Adipocyte (in vitro differentiated cells): ENCODE results near the gene PKDREJ.
"Not testable (repeated sequence)": the region's sequence is repeated elsewhere in the genome, so short reads cannot be mapped to it uniquely, and the experiment has no call there.

ENCODE experiments used
- DNase-seq: peaks from one replicate; pipeline ENCODE4 v3.0.0-alpha.2; 2015; ENCODE audit warnings: low read depth
- H3K27me3 ChIP-seq: replicated peaks from 2 replicates; pipeline ENCODE4 v1.7.0; 2013; ENCODE audit warnings: mild to moderate bottlenecking, low read length, moderate library complexity; ENCODE audit not compliant: control insufficient read depth, insufficient read depth
- H3K36me3 ChIP-seq: 2 replicates; pipeline ENCODE4 v1.7.0; 2013; ENCODE audit warnings: low read length, mild to moderate bottlenecking, moderate library complexity; ENCODE audit not compliant: control insufficient read depth, insufficient read depth, severe bottlenecking
- H3K4me1 ChIP-seq: 2 replicates; pipeline ENCODE4 v1.7.0; 2013; ENCODE audit warnings: mild to moderate bottlenecking, low read length, moderate library complexity; ENCODE audit not compliant: control insufficient read depth, insufficient read depth
- H3K4me3 ChIP-seq: 2 replicates; pipeline ENCODE4 v1.7.0; 2013; ENCODE audit warnings: mild to moderate bottlenecking, low read length, moderate library complexity
- H3K9ac ChIP-seq: 2 replicates; pipeline ENCODE4 v1.7.0; 2013; ENCODE audit warnings: mild to moderate bottlenecking, low read length, moderate library complexity
- H3K9me3 ChIP-seq: 2 replicates; pipeline ENCODE4 v1.7.0; 2013; ENCODE audit warnings: mild to moderate bottlenecking, low read length, moderate library complexity; ENCODE audit not compliant: control insufficient read depth

The PKDREJ gene

DNA sequence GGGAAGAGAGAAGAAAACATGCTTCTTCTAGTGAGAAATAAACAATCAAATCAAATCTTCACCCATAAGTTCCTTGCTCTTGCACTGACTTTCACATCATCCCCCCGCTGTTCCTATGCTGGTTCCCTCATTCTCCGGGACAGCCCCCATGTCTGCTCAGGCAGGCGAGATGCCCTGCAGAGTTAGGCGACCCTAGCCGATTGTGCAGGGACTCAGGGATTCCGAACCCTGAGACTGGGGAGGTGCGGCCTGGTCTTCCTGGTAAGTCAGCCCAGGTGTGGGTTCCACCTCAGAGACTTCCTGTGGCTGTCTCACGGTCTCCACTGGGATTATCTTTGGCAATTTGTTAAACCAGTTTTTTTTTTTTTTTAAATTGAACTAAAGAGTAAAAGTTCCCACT, 11.2 kb upstream of the PKDREJ start:
- peaks cover 77% of the 10 kb centered on the region for H3K36me3 ChIP-seq

DNA sequence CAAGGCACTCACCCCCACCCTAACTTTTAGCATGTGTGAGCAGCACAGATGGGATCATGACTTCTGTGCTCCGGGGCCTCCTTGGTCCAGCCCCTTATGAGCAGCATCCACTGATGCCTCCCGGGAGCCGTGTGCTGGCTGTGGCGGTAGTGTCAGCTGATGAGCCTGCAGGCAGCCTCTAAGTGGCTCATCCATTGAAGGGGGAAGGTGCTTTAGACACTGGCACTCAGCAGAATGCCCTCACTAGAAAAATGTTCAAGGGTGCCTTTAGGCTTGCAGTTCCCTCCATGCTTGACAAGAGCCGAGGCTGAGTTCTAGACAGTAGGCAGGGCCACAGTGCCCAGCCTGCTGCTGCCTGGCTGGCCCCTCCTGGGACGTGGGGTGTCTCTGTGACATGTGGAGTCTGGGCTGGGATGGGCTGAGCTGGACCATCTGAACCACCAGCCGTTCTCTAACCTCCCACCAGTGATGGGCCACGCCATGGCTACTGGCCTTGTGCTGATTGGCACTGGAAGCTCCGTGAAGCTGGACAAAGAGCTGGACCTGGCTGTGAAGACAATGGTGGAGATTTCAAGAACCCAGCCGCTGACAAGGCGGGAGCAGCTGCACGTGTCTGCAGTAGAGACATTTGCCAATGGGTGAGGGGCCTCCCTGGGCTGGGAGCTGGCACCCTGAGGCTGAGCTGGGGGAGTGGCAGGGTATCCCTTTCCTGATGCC, 10.4 kb upstream of the PKDREJ start:
- Histone ChIP-seq H3K27me3 (no peaks in the 10 kb centered on the region), H3K9ac (no peak overlapping the region), H3K4me3 (no peak overlapping the region), H3K36me3 (peaks cover 71% of the 10 kb centered on the region), H3K4me1 (peaks cover 13% of the 10 kb centered on the region), H3K9me3 (no peaks in the 10 kb centered on the region)
- no peak for DNase-seq

More for the DNA sequence above, 11.2 kb upstream of the PKDREJ start:
- Histone ChIP-seq H3K27me3 (no peaks in the 10 kb centered on the region), H3K4me1 (peaks cover 6% of the 10 kb centered on the region), H3K9ac (no peak overlapping the region), H3K9me3 (no peaks in the 10 kb centered on the region), H3K4me3 (no peak overlapping the region)
- DNase-seq = no peak

DNA sequence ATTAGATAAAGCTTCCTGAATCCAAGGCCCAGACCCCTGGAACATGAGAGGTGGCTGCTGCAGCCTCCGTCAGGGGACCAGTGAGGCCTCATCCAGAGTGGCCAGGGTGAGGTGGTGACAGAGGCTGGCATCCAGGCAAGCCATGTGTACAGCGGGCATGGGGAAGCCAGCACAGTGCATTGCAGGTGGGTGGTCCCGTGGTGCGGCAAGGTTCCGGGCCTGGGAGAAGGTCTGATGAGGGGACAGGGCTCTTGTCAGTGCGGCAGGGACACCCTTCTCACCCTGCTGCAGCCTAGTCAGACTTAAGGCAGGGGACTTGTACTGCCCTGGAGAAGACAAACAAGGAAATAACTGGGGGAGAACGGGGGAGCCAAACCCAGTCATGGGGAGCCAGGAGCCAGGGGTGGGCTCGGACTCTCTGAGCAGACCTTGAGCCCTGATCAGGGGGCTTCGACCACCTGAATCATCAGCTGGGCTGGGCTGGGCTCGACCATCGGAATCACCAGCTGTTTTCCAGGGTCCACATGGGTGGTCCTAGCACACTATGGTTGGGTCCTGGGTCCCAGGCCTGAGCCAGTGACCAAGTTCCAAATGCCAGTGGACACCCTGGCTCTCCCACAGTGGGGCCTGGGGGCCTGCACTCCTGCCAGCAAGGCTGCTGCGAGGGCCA, 9.8 kb upstream of the PKDREJ start:
- no peak overlapping the region for H3K9ac ChIP-seq
- peaks cover 13% of the 10 kb centered on the region for H3K4me1 ChIP-seq
- no peak for DNase-seq
- no peaks in the 10 kb centered on the region for H3K27me3 ChIP-seq
- no peaks in the 10 kb centered on the region for H3K9me3 ChIP-seq
- peaks cover 64% of the 10 kb centered on the region for H3K36me3 ChIP-seq
- no peak overlapping the region for H3K4me3 ChIP-seq

DNA sequence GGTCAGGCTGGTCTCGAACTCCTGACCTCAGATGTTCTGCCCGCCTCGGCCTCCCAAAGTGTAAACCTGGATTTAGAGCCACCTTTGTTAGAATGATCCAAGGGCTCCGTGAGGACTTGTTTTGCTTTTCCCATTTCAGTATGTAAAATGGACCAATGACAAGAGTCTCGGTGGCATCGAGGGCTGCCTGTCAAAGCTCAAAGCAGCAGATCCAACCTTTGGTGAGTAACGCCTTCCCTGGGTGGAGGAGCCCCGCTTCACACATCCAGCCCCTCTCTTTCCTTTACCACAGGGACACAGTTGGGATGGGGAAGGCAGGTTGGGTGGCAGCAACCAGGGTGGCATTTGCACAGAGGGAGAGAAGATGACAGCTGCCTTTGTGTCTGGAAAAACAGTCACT, 9.1 kb upstream of the PKDREJ start:
- Histone ChIP-seq H3K36me3 (peaks cover 59% of the 10 kb centered on the region), H3K4me1 (peaks cover 14% of the 10 kb centered on the region), H3K4me3 (no peak overlapping the region), H3K27me3 (no peaks in the 10 kb centered on the region), H3K9me3 (no peaks in the 10 kb centered on the region), H3K9ac (no peak overlapping the region)
- DNase-seq = no peak

DNA sequence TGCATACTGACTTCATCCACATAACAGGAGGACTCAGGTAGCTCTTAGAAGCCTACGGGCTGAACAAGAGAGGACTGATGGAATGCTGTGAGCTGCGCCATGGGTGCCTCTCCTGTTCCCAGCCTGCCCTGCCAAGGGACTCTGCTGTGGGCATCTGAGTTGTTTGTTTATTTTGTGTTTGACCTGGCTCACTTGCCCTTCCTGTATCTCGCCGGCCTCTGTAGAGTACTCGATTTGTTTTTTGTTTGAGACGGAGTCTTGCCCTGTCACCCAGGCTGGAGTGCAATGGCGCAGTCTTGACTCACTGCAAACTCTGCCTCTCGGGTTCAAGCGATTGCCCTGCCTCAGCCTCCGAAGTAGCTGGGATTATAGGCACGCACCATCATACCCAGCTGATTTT, 6.4 kb upstream of the PKDREJ start:
- Histone ChIP-seq H3K4me3 (peak overlapping the region; percentile 83), H3K36me3 (peaks cover 37% of the 10 kb centered on the region), H3K9me3 (no peaks in the 10 kb centered on the region), H3K4me1 (peaks cover 16% of the 10 kb centered on the region), H3K27me3 (no peaks in the 10 kb centered on the region), H3K9ac (peak overlapping the region; percentile 94)
- DNase-seq = no peak

DNA sequence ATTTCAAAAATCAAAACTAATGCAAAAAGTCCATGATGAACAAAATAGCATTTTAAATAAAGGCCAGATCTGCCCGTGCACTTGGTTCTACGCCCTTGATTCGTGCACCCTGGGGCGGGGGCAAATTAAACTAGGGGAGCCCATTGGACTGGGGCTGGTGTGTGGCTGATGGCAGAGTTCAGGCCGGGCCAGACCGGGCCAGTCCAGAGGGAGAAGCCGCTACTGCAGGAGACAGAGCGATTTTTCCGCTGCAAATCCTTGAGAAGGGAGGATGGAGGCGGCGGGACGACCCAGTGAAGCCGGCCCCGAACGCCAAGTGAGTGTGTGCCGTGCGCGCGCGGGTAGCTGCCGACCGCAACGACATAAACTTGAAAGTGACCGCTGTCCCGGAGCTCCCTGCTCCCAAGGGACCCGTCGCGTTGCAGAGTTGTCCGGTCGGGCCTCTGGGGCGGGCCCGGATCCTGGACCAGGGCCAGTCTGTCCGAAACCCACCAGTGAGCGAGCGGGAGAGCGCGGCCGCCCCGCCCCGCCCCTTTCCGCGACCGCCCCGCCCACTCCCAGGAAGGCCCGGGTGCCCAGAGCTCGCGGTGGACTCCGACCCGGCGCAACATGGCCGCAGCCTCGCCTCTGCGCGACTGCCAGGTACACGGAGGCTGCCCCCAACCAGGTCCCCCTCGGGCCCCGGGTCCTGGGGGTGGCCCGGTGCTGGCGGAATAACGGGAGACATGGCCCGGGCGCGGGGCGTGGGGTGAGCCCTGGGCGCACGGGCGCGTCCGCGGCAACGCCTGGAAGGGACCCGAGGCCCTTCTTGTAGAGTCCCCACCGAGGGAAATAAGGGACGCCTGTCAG, 4.5 kb upstream of the PKDREJ start, which contains the start of gene TTC38:
TSS of gene TTC38 (plus strand) at position 578 of the 849 bp plus-strand sequence. CDS start at position 610, 32 bp downstream.
- Histone ChIP-seq H3K4me1 (peaks cover 16% of the 10 kb centered on the region), H3K27me3 (no peaks in the 10 kb centered on the region), H3K9me3 (no peaks in the 10 kb centered on the region), H3K9ac (peak within 1 kb of the TSS; percentile 94), H3K4me3 (peak within 1 kb of the TSS; percentile 83), H3K36me3 (peaks cover 19% of the 10 kb centered on the region)
- peak; percentile 94 for DNase-seq

DNA sequence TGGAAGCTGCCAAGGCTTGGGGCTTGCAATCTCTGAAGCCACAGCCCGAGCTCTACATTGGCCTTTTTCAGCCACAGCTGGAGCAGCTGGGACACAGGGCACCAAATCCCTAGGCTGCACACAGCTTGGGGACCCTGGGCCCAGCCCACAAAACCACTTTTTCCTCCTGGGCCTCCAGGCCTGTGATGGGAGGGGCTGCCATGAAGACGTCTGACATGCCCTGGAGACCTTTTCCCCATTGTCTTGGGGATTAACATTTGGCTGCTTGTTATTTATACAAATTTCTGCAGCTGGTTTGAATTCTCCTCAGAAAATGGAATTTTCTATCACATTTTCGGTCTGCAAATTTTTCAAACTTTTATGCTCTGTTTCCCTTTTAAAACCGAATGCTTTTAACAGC, 2.5 kb upstream of the PKDREJ start:
- Histone ChIP-seq H3K4me1 (peaks cover 16% of the 10 kb centered on the region), H3K27me3 (peaks cover 14% of the 10 kb centered on the region)
- DNase-seq, H3K36me3 ChIP-seq, H3K9ac ChIP-seq, H3K4me3 ChIP-seq, H3K9me3 ChIP-seq: not testable (repeated sequence)

DNA sequence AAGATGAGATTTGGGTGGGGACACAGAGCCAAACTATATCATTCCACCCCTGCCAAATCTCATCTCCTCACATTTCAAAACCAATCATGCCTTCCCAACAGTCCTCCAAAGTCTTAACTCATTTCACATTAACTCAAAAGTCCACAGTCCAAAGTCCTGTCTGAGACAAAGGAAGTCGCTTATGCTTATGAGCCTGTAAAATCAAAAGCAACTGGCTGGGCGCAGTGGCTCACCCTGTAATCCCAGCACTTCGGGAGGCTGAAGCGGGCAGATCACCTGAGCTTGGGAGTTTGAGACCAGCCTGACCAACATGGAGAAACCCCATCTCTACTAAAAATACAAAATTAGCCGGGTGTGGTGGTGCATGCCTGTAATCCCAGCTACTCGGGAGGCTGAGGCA, 1.4 kb upstream of the PKDREJ start:
- H3K4me1 ChIP-seq = peaks cover 11% of the 10 kb centered on the region
- DNase-seq, H3K9ac ChIP-seq, H3K9me3 ChIP-seq, H3K4me3 ChIP-seq, H3K36me3 ChIP-seq: not testable (repeated sequence)
- peaks cover 18% of the 10 kb centered on the region for H3K27me3 ChIP-seq

DNA sequence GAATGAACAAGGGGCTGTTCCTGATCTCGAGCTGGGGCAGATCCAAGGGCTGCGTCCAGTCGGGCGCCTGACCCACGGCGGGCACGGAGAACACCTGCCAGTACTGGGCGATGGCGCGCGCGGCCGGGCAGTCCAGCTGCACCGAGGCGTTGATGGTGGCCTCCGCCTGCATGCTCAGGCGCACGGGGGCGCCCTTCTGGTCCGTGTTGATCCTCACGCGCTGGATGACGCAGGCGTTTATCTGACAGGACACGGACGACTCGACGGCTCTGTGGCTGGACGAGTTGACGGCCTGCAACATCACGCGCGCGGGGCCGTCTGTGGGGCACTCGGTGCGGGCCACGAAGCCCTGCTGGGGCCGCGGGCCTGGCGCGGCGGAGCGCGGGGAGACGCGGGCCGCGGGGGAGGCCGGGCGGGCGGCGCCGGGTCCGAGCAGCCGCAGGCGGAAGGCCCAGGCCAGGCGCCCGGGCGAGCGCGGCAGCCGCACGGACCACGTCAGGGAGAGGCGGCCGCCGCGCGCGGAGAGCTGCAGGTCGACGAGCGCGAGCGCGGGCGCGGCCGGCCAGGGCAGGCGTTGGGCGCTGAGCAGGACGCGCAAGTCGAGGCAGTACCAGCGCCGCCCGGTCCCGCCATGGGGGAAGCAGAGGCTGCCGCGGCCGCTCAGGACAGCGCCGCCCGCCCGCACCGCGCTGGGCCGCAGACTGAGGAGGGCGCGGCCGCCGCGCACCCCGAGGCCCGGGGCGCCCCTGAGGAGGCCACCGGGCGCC, 511 bp downstream of the PKDREJ start:
- no peaks in the 10 kb centered on the region for H3K36me3 ChIP-seq
- peak; percentile 24 for DNase-seq
- H3K9me3 ChIP-seq = no peaks in the 10 kb centered on the region
- peaks cover 18% of the 10 kb centered on the region for H3K27me3 ChIP-seq
- no peak overlapping the region for H3K4me3 ChIP-seq
- peaks cover 3% of the 10 kb centered on the region for H3K4me1 ChIP-seq
- H3K9ac ChIP-seq = no peak overlapping the region

DNA sequence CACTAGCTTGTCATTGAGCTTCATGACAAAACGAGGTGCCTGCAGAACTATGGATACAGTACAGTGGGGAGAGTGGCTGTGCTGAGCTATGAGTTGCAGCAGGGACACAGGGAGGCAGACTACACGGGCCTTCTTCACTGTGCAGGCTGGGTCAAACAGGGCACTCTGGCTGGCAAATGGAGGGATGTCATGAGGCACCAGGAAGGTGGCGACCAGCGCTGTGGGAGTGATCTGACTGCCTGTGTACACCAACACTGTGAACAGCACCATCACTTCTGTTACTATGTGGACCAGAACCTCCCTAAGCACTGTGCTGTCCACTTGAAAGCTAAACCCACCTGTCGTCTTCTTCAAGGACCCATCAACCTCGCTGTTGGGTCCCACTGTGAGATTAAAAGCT, 3.1 kb downstream of the PKDREJ start:
- no peaks in the 10 kb centered on the region for H3K36me3 ChIP-seq
- H3K27me3 ChIP-seq = peaks cover 18% of the 10 kb centered on the region
- no peak overlapping the region for H3K9ac ChIP-seq
- H3K9me3 ChIP-seq = no peaks in the 10 kb centered on the region
- no peaks in the 10 kb centered on the region for H3K4me1 ChIP-seq
- no peak overlapping the region for H3K4me3 ChIP-seq
- no peak for DNase-seq
